NCI-H2081 treated with DMSO at 0.1 percent for 48 hours (cell line): ENCODE data around the gene NKAPD1.
"Not testable (repeated sequence)": the region's sequence is repeated elsewhere in the genome, so short reads cannot be mapped to it uniquely, and the experiment has no call there.

ENCODE experiments used
- DNase-seq: peaks from one replicate; lab custom pipeline; 2025; lab: John Stamatoyannopoulos, UW

NKAPD1 gene

GRCh38 chr11:112073941-112074811 is at the start of gene NKAPD1, which contains the start of gene PIH1D2:
TSS of gene NKAPD1 (plus strand) at chr11:112074299. CDS start at chr11:112075575, 1,276 bp downstream.
TSS of gene PIH1D2 (minus strand) at chr11:112074017. CDS start at chr11:112073174, 843 bp downstream.
- peak; percentile 76 for DNase-seq

DNA sequence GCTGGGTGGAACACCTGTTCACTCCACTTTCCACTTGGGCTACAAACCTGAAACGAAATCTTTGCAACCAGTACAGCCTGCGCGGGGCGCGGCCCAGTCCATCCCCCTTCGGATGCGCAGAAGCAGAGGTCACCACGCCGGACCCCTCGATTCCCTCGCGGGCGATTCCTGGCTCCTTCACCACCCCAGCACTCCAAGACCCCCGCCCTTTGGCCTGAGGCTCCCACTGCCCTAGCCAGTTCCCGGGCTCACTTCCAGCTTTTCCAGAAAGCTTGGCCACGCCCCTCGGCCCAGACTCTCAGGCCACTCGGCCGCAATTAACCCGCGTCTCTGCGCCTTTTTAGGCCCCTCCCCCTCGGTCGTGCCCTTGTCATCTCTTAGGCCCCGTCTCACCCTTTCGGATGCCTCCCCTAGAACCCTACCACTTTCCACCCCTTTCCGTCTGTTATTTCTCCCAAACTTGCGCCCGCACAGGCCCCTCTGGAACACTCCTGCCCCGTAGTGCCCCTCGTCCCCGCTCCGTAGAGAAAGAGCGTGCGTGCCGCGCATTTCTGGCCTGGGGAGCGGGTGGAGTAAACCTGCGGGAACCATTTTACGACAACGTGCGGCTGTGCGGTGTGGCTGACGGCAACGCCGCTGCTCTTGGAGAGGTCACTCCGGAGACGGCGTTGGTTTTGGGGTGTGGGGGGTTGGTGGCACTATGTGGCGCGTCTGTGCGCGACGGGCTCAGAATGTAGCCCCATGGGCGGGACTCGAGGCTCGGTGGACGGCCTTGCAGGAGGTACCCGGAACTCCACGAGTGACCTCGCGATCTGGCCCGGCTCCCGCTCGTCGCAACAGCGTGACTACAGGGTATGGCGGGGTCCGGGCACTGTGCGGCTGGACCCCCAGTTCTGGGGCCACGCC is 49.1 kb upstream of the NKAPD1 start, which contains the start of gene DLAT:
TSS of gene DLAT (plus strand) at position 636 of the 906 bp plus-strand sequence. CDS start at position 701, 65 bp downstream.
- DNase-seq, result peak; percentile 58

DNA sequence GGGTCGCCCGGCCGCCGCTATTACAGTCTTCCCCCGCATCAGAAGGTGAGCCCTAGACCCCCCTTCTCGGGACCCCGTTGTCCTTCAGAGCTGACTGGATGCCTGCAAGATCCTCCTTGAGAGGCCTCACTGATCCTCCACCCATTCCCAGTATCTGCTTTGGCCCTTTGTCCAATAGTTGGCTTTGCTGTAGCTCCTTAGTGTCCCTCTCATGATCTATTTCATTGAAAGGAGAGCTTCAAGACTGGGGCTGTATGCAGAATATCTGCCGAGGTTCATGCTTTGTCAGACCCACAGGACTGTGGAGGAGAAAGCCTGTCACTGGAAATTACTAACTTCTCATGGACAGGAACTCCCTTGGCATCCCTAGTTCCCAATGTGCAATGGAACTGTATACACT is 48.4 kb upstream of the NKAPD1 start:
- no peak for DNase-seq

DNA sequence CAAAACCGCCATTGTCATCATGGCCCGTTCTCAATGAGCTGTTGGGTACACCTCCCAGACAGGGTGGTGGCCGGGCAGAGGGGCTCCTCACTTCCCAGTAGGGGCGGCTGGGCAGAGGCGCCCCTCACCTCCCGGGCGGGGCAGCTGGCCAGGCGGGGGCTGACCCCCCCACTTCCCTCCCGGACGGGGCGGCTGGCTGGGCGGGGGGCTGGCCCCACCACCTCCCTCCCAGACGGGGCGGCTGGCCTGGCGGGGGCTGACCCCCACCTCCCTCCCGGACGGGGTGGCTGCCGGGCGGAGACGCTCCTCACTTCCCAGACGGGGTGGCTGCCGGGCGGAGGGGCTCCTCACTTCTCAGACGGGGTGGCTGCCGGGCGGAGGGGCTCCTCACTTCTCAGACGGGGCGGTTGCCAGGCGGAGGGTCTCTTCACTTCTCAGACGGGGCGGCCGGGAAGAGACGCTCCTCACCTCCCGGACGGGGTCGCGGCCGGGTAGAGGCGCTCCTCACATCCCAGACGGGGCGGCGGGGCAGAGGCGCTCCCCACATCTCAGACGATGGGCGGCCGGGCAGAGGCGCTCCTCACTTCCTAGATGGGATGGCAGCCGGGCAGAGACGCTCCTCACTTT is 47.2 kb upstream of the NKAPD1 start:
- not testable (repeated sequence) for DNase-seq

DNA sequence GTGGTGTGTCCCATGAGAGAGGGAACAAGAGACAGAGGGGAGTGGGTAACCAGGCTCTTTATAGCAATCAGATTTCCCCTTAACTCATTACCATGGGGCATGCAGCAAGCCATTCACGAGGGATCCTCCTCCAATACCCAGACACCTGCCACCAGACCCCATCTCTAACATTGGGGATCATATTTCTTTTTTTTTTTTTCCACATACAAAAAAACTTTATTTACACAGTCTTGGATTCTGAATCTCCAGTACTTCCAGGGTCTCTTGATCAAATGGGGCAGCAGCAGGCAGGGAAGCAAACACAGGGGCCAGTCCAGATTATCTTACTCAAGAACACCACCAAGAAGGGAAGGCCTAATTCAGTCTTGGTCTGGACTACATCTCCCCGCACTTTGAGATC is 44.6 kb upstream of the NKAPD1 start:
- DNase-seq, result no peak

GRCh38 chr11:112033902-112034301 is 40.2 kb upstream of the NKAPD1 start:
- no peak for DNase-seq

DNA sequence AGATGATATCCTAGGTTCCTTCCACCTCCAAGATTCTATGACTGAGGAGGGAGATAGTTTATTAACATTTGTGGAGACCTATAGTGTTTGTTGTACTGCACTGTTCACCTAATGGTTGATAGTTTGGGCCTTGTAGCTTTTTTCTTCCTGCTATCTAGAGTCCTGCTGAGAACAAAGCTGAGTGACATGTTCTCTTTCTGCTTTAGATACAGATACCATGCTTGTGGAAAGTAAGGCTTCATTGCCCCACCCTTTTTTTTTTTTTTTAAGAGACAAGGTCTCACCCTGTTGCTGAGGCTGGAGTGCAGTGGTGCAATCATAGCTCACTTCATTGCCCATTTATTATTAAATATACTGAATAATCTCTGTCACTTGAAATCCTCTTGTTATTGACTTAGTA is 36.6 kb upstream of the NKAPD1 start:
- no peak for DNase-seq

DNA sequence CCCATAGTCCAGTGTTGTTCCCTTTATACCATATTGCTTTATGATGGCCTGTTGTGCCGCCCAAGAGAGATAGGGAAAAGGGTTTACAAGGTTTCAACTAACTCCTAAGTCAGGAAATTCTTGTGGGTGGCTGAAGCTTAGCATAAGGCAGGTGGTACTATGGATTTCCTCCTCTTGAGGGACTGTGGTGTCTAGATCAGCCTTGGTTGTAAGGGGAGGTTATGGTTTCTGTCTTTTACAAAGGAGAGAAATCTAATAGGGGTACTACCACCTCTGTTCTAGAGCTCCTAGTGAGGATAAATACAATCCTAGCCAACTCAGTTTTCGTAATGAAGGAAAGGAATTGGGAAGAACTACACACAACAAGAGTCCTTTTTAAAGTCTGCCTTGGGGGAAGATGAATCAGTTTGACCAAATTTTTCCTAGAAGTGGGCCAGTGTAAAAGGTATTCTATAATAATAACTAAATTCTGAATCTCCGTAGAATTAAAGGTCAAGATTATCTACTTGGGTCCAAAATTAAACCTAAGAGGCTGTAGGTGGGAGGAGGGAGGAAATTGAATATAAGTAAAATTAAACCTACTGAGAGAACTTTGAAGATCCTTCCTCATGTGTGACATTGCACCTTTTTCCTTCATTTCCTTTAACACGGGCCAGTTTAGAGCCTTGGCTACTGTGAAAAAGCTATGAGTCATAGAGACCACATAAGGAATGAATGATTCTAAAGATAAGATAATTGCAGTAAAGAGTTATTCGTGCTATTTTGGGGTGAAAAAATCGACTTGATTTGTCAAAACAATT is 31.7 kb upstream of the NKAPD1 start:
- DNase-seq, result no peak

DNA sequence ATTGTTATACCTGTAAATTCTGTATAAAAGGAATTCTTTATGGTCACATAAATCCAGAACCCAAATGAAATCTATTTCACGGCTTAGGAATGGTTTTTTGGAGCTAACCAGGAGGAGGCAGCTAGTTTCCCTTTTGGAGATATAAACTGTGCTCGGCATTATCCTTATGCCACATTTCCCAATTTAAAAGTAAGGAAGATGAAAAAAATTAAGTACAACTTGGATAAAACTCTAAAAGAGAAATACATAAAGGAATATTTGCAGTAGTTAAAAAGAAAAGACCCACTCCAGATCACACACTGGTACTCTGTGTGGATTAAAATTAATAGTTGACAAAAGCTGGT is 31.2 kb upstream of the NKAPD1 start:
- no peak for DNase-seq

DNA sequence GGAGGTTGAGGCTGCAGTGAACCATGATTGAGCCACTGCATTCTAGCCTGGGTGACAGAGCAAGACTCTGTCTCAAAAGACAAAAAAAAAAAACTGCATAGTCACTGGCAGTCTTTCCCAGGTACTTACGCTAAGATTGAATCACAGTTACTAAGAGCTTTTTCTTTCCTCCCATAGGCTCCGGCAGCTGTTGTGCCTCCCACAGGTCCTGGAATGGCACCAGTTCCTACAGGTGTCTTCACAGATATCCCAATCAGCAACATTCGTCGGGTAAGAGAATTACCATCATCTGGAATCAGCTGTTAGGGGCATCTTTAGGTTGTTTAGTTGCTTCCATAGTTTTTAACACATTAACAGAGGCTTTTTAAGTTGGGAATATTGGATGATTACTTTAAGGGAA is 29.1 kb upstream of the NKAPD1 start:
- no peak for DNase-seq

DNA sequence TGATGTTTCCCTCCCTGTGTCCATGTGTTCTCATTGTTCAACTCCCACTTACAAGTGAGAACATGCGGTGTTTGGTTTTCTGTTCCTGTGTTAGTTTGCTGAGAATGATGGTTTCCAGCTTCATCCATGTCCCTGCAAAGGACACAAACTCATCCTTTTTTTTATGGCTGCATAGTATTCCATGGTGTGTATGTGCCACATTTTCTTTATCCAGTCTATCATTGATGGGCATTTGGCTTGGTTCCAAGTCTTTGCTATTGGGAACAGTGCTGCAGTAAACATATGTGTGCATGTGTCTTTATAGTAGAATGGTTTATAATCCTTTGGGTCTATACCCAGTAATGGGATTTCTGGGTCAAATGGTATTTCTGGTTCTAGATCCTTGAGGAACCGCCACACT is 27.5 kb upstream of the NKAPD1 start:
- not testable (repeated sequence) for DNase-seq

DNA sequence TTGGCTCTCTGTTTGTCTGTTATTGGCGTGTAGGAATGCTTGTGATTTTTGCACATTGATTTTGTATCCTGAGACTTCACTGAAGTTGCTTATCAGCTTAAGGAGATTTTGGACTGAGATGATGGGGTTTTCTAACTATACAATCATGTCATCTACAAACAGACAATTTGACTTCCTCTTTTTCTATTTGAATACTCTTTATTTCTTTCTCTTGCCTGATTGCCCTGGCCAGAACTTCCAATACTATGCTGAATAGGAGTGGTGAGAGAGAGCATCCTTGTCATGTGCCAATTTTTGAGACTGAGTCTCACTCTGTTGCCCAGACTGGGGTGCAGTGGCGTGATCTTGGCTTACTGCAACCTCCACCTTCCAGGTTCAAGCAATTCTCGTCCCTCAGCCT is 25.8 kb upstream of the NKAPD1 start:
- not testable (repeated sequence) for DNase-seq

GRCh38 chr11:112049777-112050176 is 24.3 kb upstream of the NKAPD1 start:
- DNase-seq, result no peak

DNA sequence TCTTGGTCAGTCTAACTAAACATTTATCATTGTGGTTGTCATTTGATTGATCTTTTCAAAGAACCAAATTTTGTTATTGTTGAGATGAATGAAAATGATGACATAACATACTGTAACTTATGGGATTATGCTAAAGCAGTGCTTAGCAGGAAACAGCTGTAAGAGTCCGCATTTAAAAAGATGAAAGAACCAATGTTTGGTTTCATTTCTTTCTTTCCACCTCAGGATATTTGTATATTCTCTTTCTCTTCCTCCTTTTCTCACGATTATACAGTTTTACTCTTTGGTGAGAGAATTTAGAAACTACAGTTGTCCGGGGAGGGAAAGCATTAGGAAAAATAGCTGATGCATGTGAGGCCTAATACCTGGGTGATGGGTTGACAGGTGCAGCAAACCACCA is 23.4 kb upstream of the NKAPD1 start:
- DNase-seq, result no peak

- no peak for DNase-seq
Observed at GRCh38 chr11:112051768-112052167, 22.3 kb upstream of the NKAPD1 start.

DNA sequence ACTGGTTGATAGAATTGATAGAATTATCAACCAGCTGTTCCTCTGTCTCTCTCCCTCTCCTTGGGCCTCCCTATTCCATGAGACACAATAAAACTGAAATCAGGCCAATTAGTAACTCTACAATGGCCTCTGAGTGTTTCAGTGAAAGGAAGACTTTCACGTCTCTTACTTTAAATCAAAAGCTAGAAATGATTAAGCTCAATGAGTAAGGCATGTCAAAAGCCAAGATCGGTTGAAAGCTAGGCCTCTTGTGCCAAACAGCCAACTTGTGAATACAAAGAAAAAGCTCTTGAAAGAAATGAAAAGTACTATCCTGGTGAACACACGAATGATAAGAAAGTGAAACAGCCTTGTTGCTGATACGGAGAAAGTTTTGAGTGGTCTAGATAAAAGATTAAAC is 16.9 kb upstream of the NKAPD1 start:
- DNase-seq, result no peak

DNA sequence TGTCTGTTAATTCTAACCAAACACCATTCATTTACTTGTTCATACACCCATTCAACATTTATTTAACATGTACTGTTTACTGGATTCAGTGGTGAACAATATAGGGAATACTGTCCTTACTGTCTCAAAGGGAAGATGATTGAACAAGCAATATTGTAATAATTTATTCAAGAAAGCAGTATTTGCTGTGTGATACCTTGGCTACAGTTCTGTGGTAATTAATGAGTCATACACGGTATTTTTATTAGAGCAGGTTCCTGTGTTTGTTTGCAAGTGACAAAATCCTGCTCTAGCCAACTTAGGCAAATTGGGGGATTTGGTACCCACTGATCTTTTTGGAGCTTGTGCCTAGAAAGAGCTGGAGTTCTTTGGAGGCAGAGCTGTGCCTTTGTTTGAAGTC is 16.0 kb upstream of the NKAPD1 start:
- DNase-seq, result no peak

- DNase-seq, result no peak
Observed at GRCh38 chr11:112062923-112063322, 11.2 kb upstream of the NKAPD1 start.

DNA sequence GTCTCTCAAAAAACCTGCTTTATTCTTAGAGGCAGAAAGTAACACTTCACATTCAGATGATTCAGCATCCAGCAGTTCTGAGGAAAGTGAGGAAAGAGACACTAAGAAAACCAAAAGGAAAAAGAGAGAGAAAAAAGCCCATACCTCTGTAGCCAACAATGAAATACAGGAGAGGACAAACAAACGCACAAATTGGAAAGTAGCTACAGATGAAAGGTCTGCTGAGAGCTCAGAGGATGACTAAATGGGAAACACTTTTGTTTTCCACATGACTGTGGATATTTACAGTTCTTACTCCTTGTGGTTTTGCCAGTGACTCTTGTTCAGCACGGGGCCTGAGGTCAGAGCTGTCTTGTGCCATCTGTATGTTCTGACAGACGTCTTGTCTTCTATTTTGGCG is 8.6 kb downstream of the NKAPD1 start:
- no peak for DNase-seq

- DNase-seq, result no peak
Observed at GRCh38 chr11:112085822-112086421, 11.8 kb downstream of the NKAPD1 start.
